PC-9 (cell line): ENCODE results near the gene CCDC9.

Experiments used
- EZH2 ChIP-seq: fragments of 200-600 bp; sonication (generic); IDR thresholded peaks from 2 replicates; pipeline ENCODE4 v1.8.0; 2017; ENCODE audit warnings: antibody characterized with exemption, low read depth
- TF ChIP-seq, protein P1 (sequence below): fragments of 200-600 bp; sonication (generic); conservative IDR thresholded peaks from 2 replicates; pipeline ENCODE4 v1.6.1; 2017; ENCODE audit warnings: mixed run types, antibody characterized with exemption, mild to moderate bottlenecking, moderate library complexity

DNA sequence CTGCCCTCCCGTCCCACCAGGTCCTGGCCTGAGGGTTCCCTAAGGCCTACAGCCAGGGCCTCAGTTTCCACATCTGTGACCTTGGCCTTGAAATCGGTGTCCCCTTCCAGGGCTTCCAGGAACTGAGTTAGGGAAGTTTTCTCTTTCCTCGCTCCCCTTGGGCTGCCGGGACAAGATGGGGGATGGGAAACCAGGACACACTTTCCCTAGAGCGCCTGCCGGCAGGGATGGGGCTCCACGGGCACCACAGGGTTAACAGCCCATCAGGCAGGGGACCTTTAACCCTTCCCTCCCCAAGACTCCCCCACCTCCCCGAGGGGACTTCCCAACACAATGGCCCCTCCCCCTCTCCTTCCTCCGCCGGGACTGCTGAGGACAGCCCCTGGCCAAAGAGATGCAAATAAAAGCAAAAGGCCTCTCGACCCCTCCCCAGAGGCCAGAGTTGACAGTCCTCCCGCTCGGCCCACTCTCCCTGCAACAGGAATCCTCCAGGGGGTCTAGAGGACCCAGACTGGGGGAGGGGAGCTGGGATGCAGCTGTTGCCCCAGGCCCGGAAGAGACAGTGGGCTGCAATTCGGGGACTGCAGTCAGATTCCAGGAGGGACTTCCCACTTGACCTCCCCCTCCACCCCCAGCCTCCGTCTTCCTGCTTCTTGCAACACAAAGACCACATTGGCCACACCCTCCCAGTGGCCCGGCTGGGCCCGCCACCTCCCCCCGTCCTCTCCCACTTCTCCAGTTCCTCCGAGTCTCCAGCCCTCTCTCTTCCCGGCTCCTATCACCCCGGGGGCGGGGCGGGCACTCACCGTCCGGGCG lies 28.8 kb upstream of the CCDC9 start:
- TF ChIP-seq, protein P1, sequence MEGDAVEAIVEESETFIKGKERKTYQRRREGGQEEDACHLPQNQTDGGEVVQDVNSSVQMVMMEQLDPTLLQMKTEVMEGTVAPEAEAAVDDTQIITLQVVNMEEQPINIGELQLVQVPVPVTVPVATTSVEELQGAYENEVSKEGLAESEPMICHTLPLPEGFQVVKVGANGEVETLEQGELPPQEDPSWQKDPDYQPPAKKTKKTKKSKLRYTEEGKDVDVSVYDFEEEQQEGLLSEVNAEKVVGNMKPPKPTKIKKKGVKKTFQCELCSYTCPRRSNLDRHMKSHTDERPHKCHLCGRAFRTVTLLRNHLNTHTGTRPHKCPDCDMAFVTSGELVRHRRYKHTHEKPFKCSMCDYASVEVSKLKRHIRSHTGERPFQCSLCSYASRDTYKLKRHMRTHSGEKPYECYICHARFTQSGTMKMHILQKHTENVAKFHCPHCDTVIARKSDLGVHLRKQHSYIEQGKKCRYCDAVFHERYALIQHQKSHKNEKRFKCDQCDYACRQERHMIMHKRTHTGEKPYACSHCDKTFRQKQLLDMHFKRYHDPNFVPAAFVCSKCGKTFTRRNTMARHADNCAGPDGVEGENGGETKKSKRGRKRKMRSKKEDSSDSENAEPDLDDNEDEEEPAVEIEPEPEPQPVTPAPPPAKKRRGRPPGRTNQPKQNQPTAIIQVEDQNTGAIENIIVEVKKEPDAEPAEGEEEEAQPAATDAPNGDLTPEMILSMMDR, result no peak
- no peak for TF ChIP-seq EZH2
